Stimulated activated CD4-positive, alpha-beta T cell treated with anti-CD3 and anti-CD28 coated beads, TNF-alpha, amount 100 ng/mL, for 48 hours (primary cell): ENCODE measurements around the gene GPT2.

ENCODE experiments used
- DNase-seq, 3 donors: peaks; one replicate each; pipeline ENCODE4 v3.0.0-alpha.2; 2020; ENCODE audit warnings: low read depth in 3 of 3

GPT2 gene

GRCh38 chr16:46883690-46884512 lies at the start of gene GPT2:
Gene GPT2, plus strand, starts transcription at chr16:46884362. Its CDS starts 354 bp downstream, at chr16:46884716.
- DNase-seq: peak; percentile 70 to 79 (median 71)

DNA sequence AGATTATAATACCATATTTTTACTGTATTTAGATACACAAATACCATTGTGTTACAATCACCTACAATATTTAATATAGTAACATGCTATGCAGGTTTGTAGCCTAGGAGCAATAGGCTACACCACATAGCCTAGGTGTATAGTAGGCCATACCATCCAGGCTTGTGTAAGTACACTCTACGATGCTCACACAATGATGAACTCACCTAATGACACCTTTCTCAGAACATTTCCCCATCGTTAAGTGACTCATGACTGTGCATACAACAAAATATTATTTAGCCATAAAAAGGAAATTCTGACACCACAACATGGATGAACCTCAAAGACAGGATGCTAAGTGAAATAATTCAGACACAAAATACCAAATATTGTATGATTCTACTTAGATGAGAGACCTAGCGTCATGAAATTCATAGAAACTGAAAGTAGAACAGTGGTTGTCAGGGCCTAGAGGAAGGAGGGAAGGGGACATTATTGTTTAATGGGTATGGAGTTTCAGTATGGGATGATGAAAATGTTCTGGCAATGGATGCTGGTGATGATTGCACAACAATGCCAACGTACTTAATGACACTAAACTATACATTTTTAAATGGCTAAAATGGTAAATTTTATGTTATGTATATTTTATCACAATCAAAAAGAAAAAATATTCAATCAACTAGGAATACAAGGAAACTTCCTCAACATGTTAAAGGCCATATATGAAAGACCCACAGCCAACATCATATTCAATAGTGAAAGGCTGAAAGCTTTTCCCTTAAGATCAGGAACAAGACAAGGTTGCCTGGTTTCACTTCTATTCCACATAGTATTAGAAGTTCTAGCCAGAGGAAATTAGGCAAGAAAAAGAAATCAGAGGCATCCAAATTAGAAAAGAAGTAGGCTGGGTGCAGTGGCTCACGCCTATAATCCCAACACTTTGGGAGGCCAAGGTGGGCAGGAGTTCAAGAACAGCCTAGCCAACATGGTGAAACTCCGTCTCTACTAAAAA lies 47.3 kb upstream of the GPT2 start:
- DNase-seq: no peak

DNA sequence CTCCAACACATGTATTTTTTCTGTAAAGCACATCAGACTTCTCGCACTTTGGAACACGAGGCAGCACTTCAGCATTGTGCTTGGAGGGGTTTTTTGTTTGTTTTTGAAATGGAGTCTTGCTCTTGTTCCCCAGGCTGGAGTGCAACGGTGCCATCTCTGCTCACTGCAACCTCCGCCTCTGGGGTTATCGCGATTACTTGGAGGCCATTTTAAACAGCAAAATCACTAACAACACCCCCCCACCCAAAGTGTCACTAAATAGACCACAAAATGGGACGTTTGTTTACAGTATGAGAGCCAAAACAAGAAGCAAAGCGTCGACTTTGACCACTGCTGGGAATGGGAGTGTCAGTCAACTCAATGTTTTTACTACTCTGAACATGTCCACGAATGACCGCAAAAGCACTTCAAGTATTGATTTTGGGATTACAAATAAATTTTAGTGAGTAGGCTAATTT lies 44.1 kb upstream of the GPT2 start:
- DNase-seq: no peak

- DNase-seq: no peak
These were observed 41.8 kb upstream of the GPT2 start for GRCh38 chr16:46842192-46842895.

GRCh38 chr16:46843898-46844642 lies 40.1 kb upstream of the GPT2 start:
- no peak for DNase-seq

DNA sequence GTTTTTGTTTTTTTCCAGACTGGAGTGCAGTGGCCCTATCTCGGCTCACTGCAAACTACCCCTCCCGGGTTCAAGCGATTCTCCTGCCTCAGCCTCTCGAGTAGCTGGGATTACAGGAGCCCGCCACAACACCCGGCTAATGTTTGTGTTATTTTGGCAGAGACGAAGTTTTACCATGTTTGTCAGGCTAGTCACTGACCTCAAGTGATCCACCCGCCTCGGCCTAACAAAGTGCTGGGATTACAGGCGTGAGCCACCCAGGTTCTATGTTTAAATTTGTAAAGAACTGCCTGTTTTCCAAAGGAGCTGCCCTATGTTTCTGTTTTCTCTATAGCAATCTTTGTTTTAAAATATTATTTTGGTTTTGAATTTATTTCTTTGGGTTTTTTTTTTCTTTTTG lies 39.4 kb upstream of the GPT2 start:
- DNase-seq: no peak

DNA sequence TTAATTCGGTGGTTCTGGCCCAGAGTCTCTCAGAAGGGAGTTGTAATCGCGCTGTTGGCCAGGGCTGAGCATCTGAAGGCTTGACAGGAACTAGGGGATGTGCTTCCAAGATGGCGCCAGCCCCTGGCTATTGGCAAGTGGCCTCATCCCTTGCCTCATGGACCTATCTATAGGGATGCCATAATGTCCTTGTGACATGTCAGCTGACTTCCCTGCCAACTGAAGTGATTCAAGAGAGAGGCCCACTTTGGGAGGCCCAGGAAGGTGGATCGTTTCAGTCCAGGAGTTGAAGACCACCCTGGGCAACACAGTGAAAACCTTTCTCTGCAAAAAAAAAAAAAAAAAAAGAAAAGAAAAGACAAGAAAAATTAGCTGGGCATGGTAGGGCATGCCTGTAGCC lies 38.2 kb upstream of the GPT2 start:
- no peak for DNase-seq

DNA sequence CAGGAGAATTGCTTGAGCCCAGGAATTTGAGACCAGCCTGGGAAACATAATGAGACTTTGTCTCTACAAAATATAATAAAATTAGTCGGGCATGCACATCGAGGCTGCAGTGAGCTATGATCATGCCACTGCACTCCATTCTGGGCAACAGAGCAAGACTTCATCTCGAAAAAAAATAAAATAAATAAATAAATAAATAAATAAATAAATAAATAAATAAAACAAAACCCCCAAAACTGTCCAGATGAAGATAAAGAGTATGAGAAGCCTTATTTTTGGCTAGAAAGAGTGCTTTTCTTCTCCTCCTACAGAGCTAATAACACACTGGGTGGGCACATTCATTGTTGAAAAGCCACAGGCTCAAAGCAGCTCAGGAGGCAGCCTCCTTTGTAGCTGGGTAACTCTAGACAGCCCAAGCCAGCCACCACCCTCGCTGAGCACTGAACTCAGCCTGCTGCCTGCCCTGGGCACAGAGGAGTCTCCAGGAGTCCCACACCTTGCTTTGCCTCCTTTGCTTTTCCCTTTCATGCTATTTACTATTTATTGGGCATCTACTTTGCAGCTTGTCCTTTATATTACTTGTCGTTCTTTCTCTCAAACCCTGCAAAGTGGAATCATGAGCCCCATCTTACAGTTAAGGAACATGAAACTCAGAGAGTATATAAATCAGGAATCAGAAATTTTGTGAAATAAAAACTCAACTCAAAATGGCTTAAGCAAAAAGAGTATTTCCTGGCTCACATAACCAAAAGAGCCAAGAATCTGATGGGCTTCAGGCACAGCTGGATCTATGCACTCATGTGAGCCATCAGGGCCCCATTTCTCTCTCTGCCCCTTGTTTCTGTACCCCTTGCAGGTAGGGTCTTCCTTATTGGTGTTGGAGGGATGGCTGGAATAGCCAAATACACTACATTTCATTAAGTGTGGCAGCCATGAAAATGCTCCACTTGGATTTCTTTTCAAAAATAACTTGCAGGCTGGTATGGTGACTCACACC lies 35.1 kb upstream of the GPT2 start:
- DNase-seq: no peak

DNA sequence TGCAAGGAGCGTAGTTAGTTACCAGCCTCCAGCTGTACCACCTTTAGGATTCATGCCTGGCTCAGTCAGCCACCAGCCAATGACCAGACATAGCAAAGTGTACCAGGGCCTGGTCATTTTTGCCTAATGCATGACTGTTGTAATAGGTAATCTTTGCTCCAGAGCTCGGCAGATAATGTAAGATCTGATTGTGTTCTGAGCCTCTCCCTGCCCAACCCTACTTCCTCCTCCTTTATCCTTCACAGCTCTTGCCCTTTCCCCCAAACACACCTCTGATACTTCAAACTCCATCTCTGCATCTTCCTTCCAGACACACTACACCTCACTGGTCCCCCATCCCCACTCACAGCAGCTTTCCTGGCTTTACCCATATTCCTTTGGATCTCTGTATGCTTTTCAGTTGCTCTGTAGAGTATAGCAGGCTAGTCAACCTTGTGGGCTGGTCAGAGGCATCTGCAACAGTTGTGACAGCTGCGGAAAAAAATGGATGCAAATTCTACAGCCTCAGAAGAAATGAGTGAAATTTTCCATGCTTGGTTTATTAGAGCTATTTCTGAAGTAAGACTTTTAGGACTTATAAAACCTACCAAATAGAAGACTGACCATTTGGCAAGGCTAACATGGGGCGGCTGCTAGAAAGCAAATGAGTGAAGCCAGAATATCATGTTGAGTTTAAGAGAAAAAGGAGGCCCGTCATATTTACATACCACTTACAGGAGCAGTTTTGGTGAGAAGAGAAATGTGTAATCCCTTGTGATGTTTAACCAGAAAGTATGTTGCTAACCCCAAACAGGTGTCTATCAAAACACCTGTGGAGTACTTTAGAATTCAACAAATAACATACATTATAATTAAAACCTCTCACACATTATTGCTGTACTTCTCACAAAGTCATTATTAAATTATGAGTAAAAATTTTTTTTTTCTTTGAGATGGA lies 33.3 kb upstream of the GPT2 start:
- no peak for DNase-seq

DNA sequence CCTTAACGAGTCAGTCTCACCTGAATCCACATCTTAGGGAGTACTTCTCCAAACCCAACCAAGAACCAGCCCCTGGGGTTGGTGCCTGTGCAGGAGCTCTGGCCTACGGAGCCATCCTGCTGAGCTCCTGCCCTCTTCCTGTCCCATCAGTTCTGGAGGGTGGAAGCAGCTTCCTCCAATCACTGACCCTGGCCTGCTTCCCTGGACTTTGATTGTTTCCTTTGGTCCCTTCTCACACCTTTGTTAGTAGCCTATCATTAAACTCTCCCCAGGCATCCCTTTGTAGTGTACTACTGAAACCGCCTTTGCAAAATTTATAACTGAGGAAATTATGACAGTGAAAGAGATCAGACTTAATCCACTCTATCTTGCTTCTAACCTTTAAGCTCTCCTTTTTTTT lies 32.0 kb upstream of the GPT2 start:
- no peak for DNase-seq

GRCh38 chr16:46853713-46854443 lies 30.3 kb upstream of the GPT2 start:
- DNase-seq: peak in 2 of 3 donors; percentile 34 to 50

GRCh38 chr16:46854846-46855245 lies 29.3 kb upstream of the GPT2 start:
- no peak for DNase-seq

GRCh38 chr16:46855389-46855788 lies 28.8 kb upstream of the GPT2 start:
- DNase-seq: no peak

- no peak for DNase-seq
These were observed 26.7 kb upstream of the GPT2 start for GRCh38 chr16:46857368-46857945.

- DNase-seq: no peak
These were observed 26.0 kb upstream of the GPT2 start for GRCh38 chr16:46858151-46858550.

- peak in 2 of 3 donors; percentile 46 to 49 for DNase-seq
These were observed 24.4 kb upstream of the GPT2 start for GRCh38 chr16:46859719-46860152.
